NCI-H82 treated with DMSO at 0.1 percent for 48 hours (cell line): Measurements from ENCODE around the gene STAB1.
"Not testable (repeated sequence)": the region's sequence is repeated elsewhere in the genome, so short reads cannot be mapped to it uniquely, and the experiment has no call there.

Source experiments
- DNase-seq: peaks from one replicate; lab custom pipeline; 2025; ENCODE audit not compliant: unreplicated experiment; lab: John Stamatoyannopoulos, UW

STAB1 gene

GRCh38 chr3:52523386-52524257, 28.5 kb downstream of the STAB1 start:
- no peak for DNase-seq

- DNase-seq, result no peak
These were observed 29.2 kb downstream of the STAB1 start for GRCh38 chr3:52524258-52524751.

DNA sequence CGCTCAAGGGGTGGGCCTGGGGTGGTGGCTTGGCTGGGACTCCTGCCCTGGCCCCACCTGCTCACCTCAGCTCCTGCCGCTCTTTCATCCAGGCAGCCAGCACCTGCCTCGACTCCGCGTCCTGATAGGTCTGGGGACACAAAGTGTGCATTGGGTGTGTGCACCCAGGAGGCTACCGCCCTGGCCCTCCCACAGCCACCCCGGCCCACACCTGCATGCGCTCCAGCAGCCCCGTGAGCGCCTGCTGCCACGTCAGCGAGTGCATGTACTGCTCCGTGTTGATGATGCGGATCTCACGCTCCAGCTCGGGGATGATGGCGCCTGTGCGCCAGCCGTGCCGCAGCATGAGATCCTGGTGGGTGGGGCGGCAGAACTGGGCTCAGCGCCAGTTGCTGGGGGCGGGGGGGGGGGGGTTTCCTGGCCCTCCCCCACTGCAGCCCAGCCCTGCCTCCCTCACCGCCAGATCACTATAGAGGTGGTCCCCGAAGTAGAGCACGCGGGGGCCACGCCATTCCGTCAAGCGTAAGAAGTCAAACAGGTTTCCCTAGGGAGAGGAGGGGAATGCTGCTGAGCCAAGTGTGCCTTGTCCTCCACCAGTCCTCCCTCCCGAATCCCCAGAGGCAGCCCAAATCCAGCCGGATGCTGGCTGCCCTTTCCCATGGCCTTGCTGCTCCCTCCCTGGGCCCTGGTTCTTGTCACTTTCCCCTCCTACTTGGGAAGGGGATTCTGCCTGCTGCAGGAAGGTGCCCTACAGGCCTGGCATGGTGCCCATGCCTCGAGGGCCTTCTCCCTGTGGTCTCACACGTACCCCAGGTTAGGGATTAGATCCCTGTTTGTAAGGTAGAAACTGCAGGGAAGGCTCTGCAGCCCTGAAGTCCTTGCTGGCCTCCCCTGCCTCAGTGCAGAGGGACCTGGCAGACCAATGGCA, 29.9 kb downstream of the STAB1 start:
- no peak for DNase-seq

DNA sequence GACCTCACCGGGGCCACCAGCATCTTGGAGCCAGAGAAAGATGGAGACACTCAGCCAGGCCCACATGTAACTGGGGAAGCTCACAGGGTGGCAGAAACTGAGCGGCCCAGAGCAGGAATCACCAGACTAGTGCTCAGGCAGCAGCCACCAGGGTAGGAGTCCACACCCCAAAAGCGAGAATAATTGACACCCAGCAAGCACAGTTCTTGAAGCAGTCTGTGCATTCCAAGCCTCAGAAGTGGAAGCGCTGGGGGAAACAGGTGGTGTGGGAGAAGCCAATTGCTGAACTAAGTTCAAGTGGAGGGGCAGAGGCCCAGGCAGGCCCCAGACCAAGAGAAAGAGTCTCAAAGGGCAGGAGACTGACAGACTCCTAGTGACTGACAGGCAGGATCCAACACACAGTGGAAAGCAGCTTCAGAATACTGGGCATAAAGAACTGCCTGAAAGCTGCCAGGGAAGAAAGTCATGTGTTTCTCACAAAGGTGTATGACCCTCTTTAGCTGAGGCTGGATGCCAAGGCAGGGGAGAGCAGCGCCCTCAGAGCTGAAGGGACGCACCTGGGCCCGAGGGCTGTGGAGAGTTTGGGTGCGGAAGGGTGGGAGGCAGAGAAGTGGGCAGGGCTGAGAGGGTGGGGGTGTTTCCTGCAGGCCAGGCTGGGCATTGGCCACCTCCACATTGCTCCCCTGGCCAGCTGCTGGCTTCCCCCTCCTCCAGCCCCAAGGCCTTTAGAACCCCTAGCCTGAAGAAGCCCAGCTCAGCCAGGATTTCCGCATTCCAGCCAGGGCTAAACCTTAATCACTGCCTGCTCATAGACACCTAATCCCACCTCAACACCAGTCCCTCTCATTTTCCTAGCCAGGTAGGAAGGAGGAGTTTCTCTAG, 30.8 kb downstream of the STAB1 start:
- DNase-seq, result no peak

GRCh38 chr3:52526671-52527038, 31.5 kb downstream of the STAB1 start:
- DNase-seq, result not testable (repeated sequence)

- no peak for DNase-seq
These were observed 32.0 kb downstream of the STAB1 start for GRCh38 chr3:52527039-52527731.

GRCh38 chr3:52527732-52528585, 32.8 kb downstream of the STAB1 start:
- DNase-seq, result no peak

DNA sequence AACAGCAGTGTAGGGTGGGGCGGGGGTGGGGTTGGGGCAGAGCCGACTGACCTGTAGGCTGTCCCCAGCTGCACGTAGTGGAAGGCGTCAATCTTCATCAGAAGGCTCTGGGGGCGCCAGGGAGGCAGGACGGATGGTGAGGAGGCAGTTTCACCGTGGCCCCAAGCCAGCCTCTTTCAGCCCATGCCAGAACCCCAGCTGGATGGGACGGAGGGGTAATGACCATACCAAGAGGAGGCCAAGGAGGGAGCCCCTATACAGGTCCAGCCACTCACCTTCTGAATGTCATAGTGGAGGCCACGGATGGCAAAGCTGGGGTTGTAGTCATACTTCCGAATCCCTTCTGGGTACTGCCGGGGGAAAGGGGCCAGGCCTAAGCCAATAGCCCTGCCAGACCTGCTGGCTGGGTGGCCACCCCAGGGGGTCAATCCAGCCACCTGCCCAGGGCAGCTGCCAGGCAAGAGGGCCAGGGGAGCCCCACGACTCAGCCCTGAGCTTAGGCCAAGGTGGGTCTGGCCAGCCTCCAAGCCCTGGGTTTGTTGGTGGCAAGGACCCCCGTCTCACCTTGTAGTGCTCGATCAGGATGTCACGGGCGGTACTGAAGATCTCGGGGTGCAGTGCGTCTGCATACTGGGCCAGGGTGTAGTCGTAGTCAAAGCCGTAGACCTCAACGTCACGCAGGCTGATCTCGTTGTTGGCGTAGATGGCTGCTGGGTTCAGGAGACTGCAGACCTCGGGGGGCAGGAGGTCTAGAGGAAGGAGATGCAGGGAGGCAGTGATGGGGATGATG, 33.6 kb downstream of the STAB1 start:
- no peak for DNase-seq

- DNase-seq, result peak; percentile 68
These were observed 34.5 kb downstream of the STAB1 start for GRCh38 chr3:52529376-52530333.

- no peak for DNase-seq
These were observed 36.0 kb downstream of the STAB1 start for GRCh38 chr3:52530918-52531826.

DNA sequence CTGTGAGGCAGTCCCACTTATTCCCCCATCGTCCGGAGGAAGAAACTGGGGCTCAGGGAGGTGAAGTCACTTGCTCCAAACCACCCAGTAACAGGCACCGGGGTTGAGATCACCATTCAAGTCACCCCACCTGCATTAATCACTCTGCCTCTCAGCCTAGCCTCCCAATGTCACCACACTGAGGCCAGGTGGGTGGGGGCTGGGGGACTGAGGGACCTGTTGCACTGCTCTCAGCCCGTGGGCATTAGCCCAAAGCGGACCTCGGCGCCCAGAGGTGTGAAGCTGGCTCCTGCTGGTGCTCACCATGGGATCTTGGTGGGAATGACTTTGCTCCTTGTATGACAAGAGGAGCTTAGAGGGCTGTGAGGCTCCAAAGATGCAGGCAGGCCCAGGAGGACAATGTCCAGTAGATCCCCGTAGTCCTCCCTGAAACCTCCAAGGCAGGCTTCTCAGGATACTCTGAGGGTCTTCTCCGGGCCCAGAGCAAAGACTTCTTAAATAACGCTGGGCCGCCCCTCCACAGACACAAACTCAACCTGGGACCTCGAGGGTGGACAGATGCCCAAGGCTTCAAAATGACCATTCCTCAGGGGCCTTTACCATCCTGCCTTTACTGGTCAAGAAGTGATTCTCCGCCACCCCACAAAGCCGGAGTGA, 36.9 kb downstream of the STAB1 start:
- DNase-seq, result no peak

DNA sequence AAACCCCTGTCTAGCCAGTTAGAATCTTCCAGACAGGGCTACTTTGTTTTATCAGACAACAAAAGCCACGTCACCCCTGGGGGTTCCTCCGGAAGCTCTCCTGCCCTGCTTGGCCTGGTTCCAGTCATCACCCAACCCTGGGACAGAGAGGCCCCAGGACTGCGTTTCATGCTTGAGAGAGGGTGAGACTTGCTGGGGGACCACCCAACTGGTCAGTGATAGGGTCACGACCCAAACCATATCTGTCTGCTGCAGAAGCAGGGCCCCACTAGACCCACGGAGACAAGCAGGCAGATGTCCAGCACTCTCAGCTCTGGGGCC, 37.3 kb downstream of the STAB1 start:
- no peak for DNase-seq

- no peak for DNase-seq
These were observed 37.9 kb downstream of the STAB1 start for GRCh38 chr3:52532838-52533622.

DNA sequence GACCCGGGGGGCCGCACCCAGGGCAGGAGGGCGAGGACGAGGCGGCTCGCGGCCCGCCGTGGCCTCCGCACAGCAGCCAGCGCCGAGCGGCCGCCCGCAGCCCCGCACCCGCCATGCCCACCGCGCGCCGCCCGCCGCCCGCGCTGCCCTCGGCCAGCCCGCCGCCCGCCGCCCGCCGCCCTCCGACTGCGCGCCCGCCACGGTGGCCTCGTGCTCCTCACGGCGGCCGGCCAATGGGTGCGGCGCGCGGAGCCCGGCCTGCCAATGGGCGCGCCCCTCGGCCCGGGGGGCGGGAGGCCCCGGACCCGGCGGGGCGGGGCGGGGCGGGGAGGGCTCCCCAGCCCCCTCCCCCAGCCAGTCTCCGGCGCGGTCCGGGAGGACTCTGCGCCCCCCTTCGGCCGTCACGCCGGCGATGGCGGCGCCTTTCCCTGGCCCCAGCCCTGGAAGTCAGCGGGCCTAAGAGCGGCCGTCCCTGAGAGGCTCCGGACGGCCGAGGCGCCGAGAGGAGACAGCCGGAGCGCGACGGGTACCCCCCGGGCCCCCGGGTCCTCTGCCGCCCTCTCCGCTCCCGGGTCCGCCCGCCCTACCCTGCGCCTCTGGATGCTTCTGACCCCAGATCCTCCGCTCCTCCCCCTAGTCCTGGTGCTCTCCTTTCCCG, 38.6 kb downstream of the STAB1 start, which contains the start of gene NT5DC2:
Gene NT5DC2, minus strand, starts transcription at position 235 of the 658 bp plus-strand sequence. Its CDS starts 120 bp downstream, at position 115.
- DNase-seq, result no peak
